ENCODE measurements around the gene BIRC2.

BIRC2 gene

DNA sequence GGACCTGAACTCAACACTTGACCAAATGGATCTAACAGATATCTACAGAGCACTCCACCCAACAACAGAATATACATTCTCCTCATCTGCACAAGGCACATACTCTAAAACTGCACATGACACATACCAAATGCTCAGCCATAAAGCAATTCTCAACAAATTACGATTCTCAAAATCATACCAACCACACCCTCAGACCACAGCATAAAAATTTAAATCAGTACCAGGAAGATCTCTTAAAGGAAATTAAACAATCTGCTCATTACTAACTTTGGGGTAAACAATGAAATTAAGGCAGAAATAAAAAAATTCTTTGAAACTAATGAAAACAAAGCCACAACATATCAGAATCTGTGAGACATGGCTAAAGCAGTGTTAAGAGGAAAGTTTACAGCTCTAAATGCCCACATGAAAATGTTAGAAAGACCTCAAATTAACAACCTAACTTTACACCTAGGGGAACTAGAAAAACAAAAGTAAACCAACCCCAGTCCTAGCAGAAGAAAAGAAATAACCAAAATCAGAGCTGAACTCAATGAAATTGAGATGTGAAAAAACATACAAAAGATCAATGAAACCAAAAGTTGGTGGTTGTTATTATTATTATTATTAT lies 68.4 kb downstream of the BIRC2 start:
- H3K4me1 ChIP-seq (ENCODE audit: control insufficient read depth, insufficient read depth, low read length): peaks cover 7% of the 10 kb centered on the region
- H3K9ac ChIP-seq (ENCODE audit: low read length): no peak overlapping the region
- no peaks in the 10 kb centered on the region for H3K36me3 ChIP-seq (ENCODE audit: control insufficient read depth, insufficient read depth, low read length)
- H3K9me3 ChIP-seq (ENCODE audit: control insufficient read depth, low read length): no peaks in the 10 kb centered on the region
- H3K27me3 ChIP-seq (ENCODE audit: control insufficient read depth, insufficient read depth, low read length): no peaks in the 10 kb centered on the region
- no peak overlapping the region for H3K4me3 ChIP-seq (ENCODE audit: low read length)

DNA sequence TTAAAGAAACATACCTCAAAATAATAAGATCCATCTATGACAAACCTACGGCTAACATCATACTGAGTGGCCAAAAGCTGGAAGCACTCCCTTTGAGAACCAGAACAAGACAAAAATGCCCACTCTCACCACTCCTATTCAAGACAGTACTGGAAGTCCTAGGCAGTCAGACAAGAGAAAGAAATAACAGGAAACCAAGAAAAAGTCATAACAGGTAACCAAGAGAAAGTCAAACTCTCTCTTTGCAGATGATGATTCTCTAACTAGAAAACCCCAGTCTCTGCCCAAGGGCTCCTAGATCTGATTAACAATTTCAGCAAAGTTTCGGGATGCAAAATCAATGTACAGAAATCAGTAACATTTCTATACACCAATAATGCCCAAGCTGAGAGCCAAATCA lies 70.0 kb downstream of the BIRC2 start:
- no peak overlapping the region for H3K4me3 ChIP-seq (ENCODE audit: low read length)
- no peak overlapping the region for H3K9ac ChIP-seq (ENCODE audit: low read length)
- no peaks in the 10 kb centered on the region for H3K36me3 ChIP-seq (ENCODE audit: control insufficient read depth, insufficient read depth, low read length)
- H3K4me1 ChIP-seq (ENCODE audit: control insufficient read depth, insufficient read depth, low read length): peaks cover 13% of the 10 kb centered on the region
- H3K9me3 ChIP-seq (ENCODE audit: control insufficient read depth, low read length): no peaks in the 10 kb centered on the region
- H3K27me3 ChIP-seq (ENCODE audit: control insufficient read depth, insufficient read depth, low read length): no peaks in the 10 kb centered on the region

DNA sequence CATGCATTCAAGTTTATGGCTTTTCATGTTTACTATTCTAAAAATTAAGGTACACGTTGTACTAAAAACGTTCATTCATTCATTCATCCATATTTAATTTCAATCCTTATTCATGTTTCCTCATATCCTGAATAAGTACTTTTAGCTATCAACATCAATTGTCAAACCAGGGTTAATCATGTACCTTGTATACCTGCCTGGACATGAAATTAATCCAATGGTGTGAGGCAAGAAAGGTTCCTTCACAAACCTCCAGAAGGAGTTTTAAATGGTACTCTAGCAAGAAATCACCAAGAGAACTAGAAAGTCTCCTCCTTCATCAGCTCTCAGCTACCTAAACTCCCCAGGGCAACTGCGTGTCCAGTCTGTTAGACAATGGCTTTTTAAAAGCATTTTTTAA lies 72.2 kb downstream of the BIRC2 start:
- Histone ChIP-seq H3K9me3 (ENCODE audit: control insufficient read depth, low read length) (no peaks in the 10 kb centered on the region), H3K4me3 (ENCODE audit: low read length) (no peak overlapping the region), H3K27me3 (ENCODE audit: control insufficient read depth, insufficient read depth, low read length) (no peaks in the 10 kb centered on the region), H3K4me1 (ENCODE audit: control insufficient read depth, insufficient read depth, low read length) (peaks cover 13% of the 10 kb centered on the region), H3K9ac (ENCODE audit: low read length) (no peak overlapping the region), H3K36me3 (ENCODE audit: control insufficient read depth, insufficient read depth, low read length) (peaks cover 4% of the 10 kb centered on the region)

DNA sequence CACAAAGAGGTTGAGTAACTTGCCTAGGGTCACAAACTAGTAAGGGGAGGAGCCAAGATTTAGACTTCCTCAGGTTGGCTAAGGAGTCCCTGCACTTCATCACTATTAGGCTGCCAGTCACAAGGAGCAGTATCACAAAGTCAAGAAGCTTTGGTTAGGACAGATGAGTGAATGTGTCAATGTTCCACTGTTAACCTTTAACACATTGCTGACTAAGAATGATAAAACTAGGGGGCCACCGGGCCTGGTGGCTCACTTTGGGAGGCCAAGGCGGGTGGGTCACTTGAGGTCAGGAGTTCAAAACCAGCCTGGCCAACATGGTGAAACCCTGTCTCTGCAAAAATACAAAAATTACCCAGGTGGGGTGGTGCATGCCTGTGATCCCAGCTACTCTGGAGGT lies 73.5 kb downstream of the BIRC2 start:
- Histone ChIP-seq H3K27me3 (ENCODE audit: control insufficient read depth, insufficient read depth, low read length) (no peaks in the 10 kb centered on the region), H3K9me3 (ENCODE audit: control insufficient read depth, low read length) (no peaks in the 10 kb centered on the region), H3K4me1 (ENCODE audit: control insufficient read depth, insufficient read depth, low read length) (peaks cover 15% of the 10 kb centered on the region), H3K9ac (ENCODE audit: low read length) (no peak overlapping the region), H3K4me3 (ENCODE audit: low read length) (no peak overlapping the region), H3K36me3 (ENCODE audit: control insufficient read depth, insufficient read depth, low read length) (peaks cover 4% of the 10 kb centered on the region)

DNA sequence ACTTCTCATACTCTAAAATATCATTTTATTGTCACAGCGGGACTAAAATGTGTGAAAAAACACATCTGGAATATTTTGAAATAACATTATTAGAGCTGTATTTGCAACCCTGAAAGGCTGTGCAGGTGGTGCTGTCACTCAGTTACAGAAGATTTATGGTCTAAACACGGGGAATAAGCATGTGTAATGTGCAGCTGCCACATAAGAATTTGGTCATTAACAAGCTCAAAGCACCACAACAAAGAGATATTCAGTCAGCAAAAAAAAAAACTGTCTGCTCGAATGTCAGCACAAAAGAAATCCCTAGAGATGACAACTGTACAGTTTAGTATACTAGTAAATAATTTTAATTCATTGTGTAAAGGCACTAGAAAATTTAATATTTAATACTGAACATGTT lies 74.2 kb downstream of the BIRC2 start:
- Histone ChIP-seq H3K4me3 (ENCODE audit: low read length) (no peak overlapping the region), H3K4me1 (ENCODE audit: control insufficient read depth, insufficient read depth, low read length) (peaks cover 22% of the 10 kb centered on the region), H3K27me3 (ENCODE audit: control insufficient read depth, insufficient read depth, low read length) (no peaks in the 10 kb centered on the region), H3K36me3 (ENCODE audit: control insufficient read depth, insufficient read depth, low read length) (peaks cover 4% of the 10 kb centered on the region), H3K9ac (ENCODE audit: low read length) (no peak overlapping the region), H3K9me3 (ENCODE audit: control insufficient read depth, low read length) (no peaks in the 10 kb centered on the region)

DNA sequence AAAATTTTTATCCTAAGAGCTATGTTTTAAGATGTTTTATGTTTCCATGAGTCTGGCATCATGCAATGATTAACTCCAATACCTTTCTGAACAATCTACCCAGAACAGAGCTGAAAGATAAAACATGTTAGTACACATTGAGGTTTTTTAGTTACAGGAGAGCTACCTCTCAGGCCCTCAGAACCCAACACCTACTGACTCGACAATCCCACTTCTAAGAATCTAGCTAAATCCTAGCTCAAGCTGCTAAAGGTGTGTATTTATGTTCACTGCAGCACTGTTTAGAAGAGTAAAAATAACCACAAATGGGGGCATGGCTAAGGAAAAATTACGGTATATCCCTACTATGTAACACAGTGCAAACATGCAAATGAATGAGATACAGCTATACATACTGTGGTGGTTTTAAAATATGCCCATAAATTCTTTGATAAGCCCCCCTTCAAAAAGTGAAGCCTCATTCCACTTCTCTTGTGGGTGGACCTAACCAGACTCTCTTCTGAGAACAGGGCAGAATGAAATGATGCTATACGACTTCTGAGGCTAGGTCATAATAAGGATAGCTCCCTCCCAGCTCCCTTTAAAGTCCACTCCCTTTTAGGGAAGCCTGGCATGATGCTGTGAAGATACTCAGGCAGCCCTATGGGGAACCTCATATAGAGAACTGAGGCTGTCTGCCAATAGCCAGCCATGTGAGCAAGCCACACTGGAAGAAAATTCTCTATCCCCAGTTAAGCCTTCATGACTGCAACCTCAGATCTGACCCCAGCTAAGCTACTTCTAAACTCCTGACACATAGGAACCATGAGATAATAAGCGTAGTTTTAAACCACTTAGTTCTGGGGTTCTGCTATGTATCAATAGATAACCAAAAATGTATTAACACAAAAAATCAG lies 76.1 kb downstream of the BIRC2 start:
- Histone ChIP-seq H3K9ac (ENCODE audit: low read length) (no peak overlapping the region), H3K27me3 (ENCODE audit: control insufficient read depth, insufficient read depth, low read length) (no peaks in the 10 kb centered on the region), H3K4me3 (ENCODE audit: low read length) (no peak overlapping the region), H3K36me3 (ENCODE audit: control insufficient read depth, insufficient read depth, low read length) (peaks cover 4% of the 10 kb centered on the region), H3K4me1 (ENCODE audit: control insufficient read depth, insufficient read depth, low read length) (peaks cover 24% of the 10 kb centered on the region), H3K9me3 (ENCODE audit: control insufficient read depth, low read length) (no peaks in the 10 kb centered on the region)

DNA sequence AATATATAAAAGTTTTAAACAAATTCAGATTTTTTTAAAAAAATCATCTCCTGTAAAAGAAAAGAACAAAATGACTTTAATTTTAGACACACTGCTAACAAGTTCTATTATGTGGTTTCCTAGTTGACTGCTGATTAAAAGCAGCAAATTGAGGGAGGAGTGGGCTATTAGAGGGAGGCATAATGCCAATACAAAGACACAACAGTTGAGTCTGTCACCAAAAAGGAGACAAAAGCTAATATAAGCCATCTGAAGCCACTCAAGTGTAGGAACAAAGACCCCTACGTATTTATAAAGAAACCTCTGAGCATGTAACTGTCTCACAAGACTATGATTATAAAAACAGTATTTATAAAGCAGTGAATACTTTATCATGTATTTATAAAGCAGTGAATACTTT lies 76.9 kb downstream of the BIRC2 start:
- no peaks in the 10 kb centered on the region for H3K9me3 ChIP-seq (ENCODE audit: control insufficient read depth, low read length)
- peaks cover 4% of the 10 kb centered on the region for H3K36me3 ChIP-seq (ENCODE audit: control insufficient read depth, insufficient read depth, low read length)
- peaks cover 24% of the 10 kb centered on the region for H3K4me1 ChIP-seq (ENCODE audit: control insufficient read depth, insufficient read depth, low read length)
- no peak overlapping the region for H3K4me3 ChIP-seq (ENCODE audit: low read length)
- no peaks in the 10 kb centered on the region for H3K27me3 ChIP-seq (ENCODE audit: control insufficient read depth, insufficient read depth, low read length)
- H3K9ac ChIP-seq (ENCODE audit: low read length): no peak overlapping the region

DNA sequence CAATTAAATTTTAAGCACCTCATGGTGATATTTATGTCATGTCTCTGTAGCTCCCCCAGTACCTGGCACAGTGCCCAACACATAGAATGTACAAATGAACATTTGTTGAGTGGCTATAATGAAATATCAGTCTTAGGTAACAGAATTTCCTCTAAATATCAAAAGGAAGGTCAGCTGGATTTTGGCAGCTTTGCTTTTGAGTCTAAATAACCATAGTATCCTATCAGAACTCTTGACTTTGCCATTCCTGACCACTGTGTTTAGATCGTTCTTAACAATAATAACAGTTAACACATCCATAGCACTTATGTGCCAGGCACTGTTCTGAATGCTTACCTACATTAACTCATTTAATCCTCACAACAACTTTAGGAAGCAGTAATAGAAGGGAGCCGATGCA lies 79.0 kb downstream of the BIRC2 start:
- Histone ChIP-seq H3K9me3 (ENCODE audit: control insufficient read depth, low read length) (no peaks in the 10 kb centered on the region), H3K9ac (ENCODE audit: low read length) (no peak overlapping the region), H3K36me3 (ENCODE audit: control insufficient read depth, insufficient read depth, low read length) (peaks cover 4% of the 10 kb centered on the region), H3K27me3 (ENCODE audit: control insufficient read depth, insufficient read depth, low read length) (no peaks in the 10 kb centered on the region), H3K4me3 (ENCODE audit: low read length) (no peak overlapping the region), H3K4me1 (ENCODE audit: control insufficient read depth, insufficient read depth, low read length) (peaks cover 28% of the 10 kb centered on the region)

DNA sequence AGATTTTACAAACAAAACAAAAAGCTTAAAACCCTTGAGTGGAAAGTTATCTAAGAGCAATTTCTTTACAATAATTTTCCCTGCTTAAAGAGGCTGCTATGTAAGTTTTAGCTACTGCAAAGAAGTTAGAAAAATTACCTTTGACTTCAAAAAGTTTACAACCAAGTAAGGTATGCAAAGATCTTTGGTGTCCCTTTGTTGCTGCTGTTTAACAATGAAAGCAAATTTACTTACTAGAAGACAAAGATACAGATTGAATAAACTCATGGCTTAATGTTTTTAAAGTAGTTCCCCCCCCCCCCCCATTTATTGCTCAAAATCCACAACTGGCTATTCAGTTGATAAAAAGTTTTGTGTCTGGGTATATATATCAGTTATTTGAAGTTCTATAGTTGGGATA lies 79.6 kb downstream of the BIRC2 start:
- H3K9me3 ChIP-seq (ENCODE audit: control insufficient read depth, low read length): no peaks in the 10 kb centered on the region
- no peak overlapping the region for H3K4me3 ChIP-seq (ENCODE audit: low read length)
- peaks cover 4% of the 10 kb centered on the region for H3K36me3 ChIP-seq (ENCODE audit: control insufficient read depth, insufficient read depth, low read length)
- no peaks in the 10 kb centered on the region for H3K27me3 ChIP-seq (ENCODE audit: control insufficient read depth, insufficient read depth, low read length)
- H3K9ac ChIP-seq (ENCODE audit: low read length): no peak overlapping the region
- H3K4me1 ChIP-seq (ENCODE audit: control insufficient read depth, insufficient read depth, low read length): peaks cover 28% of the 10 kb centered on the region

DNA sequence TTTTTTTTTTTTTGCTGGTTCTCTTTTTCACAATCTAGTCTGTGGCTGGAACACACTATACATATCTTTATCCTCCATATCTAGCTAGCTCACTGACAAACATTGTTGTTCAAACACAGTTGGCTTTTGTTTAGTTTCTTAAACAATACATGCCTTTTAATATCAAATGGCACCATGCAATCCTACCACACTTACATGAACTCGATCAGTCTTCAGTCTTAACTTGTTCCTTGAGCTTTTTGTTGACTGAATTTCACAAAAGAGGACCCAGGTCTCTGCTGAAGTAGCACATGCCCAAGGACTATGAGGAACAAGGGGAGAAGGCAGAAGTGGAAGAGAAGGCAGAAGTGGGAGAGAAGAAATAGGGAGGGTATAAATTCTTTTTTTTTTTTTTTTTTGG lies 80.1 kb downstream of the BIRC2 start:
- Histone ChIP-seq H3K36me3 (ENCODE audit: control insufficient read depth, insufficient read depth, low read length) (peaks cover 4% of the 10 kb centered on the region), H3K4me1 (ENCODE audit: control insufficient read depth, insufficient read depth, low read length) (peaks cover 28% of the 10 kb centered on the region), H3K27me3 (ENCODE audit: control insufficient read depth, insufficient read depth, low read length) (no peaks in the 10 kb centered on the region), H3K9ac (ENCODE audit: low read length) (no peak overlapping the region), H3K9me3 (ENCODE audit: control insufficient read depth, low read length) (no peaks in the 10 kb centered on the region), H3K4me3 (ENCODE audit: low read length) (no peak overlapping the region)

All from mucosa of stomach (tissue), 1 donor.